Smooth muscle cell (in vitro differentiated cells): ENCODE measurements around the gene RTF1. TPM values are rescaled to one million over a fixed set of nuclear protein-coding genes. Genes with fewer than 3 reads are reported as not detected.
"Not testable (repeated sequence)": the region's sequence is repeated elsewhere in the genome, so short reads cannot be mapped to it uniquely, and the experiment has no call there.

Experiments
- DNase-seq: peaks from one replicate; lab custom pipeline; 2025; ENCODE audit not compliant: unreplicated experiment; lab: John Stamatoyannopoulos, UW
- H2AFZ ChIP-seq: fragments of 200-600 bp; sonication (generic); 2 replicates; pipeline ENCODE4 v1.6.0; 2016; ENCODE audit warnings: antibody characterized with exemption, low read depth, mild to moderate bottlenecking
- H3F3A ChIP-seq: fragments of 200-600 bp; sonication (generic); 2 replicates; pipeline ENCODE4 v1.6.0; 2017; ENCODE audit warnings: antibody characterized with exemption, low read depth
- H3K27ac ChIP-seq: fragments of 200-600 bp; sonication (generic); 2 replicates; pipeline ENCODE4 v1.5.1; 2016; ENCODE audit warnings: low read depth, mild to moderate bottlenecking
- H3K27me3 ChIP-seq: fragments of 200-600 bp; sonication (generic); 2 replicates; pipeline ENCODE4 v1.6.1; 2016; ENCODE audit warnings: low read depth, mild to moderate bottlenecking
- H3K36me3 ChIP-seq: fragments of 200-600 bp; sonication (generic); 2 replicates; pipeline ENCODE4 v1.5.1; 2016; ENCODE audit warnings: low read depth
- H3K4me1 ChIP-seq: fragments of 200-600 bp; sonication (generic); 2 replicates; pipeline ENCODE4 v1.5.1; 2016; ENCODE audit warnings: low read depth
- H3K4me2 ChIP-seq: fragments of 200-600 bp; sonication (generic); 2 replicates; pipeline ENCODE4 v1.6.0; 2016; ENCODE audit warnings: mild to moderate bottlenecking
- H3K4me3 ChIP-seq: fragments of 200-600 bp; sonication (generic); 2 replicates; pipeline ENCODE4 v1.5.1; 2016; ENCODE audit warnings: mild to moderate bottlenecking
- H3K79me2 ChIP-seq: fragments of 200-600 bp; sonication (generic); 2 replicates; pipeline ENCODE4 v1.6.0; 2016; ENCODE audit warnings: low read depth, mild to moderate bottlenecking
- H3K9ac ChIP-seq: fragments of 200-600 bp; sonication (generic); 2 replicates; pipeline ENCODE4 v1.6.0; 2016; ENCODE audit warnings: low read depth
- H3K9me3 ChIP-seq: fragments of 200-600 bp; sonication (generic); replicated peaks from 2 replicates; pipeline ENCODE4 v1.5.1; 2016; ENCODE audit warnings: low read depth
- H4K20me1 ChIP-seq: fragments of 200-600 bp; sonication (generic); 2 replicates; pipeline ENCODE4 v1.6.0; 2016; ENCODE audit warnings: low read depth
- WGBS: methylation state at CpG from one replicate; pipeline ENCODE4 v1.1.7; 2016; ENCODE audit warnings: low lambda C conversion rate; 5-methylcytosine and 5-hydroxymethylcytosine counted together
- polyA plus RNA-seq: library from polyadenylated mRNA; unstranded; fragments of >200 nt; fragmentation: Nextera tagmentation; extraction: Ambion mirVana; gene quantifications from 2 replicates; pipeline ENCODE4 v1.2.1, GENCODE V29; 2016
- total RNA-seq: library from RNA; depleted of rRNA; stranded (reverse); fragments of >200 nt; gene quantifications from 2 replicates; pipeline ENCODE4 v1.2.3, GENCODE V29; 2014
- TF ChIP-seq, protein P1 (sequence below): fragments of 200-600 bp; sonication (generic); IDR thresholded peaks from 2 replicates; pipeline ENCODE4 v1.5.1; 2017; ENCODE audit warnings: borderline replicate concordance, mild to moderate bottlenecking, antibody characterized with exemption; ENCODE audit not compliant: insufficient read depth, poor library complexity, severe bottlenecking

Gene RTF1
- total RNA-seq (25.7 and 38.4 TPM in 2 replicates), polyA plus RNA-seq (68.1 and 92.8 TPM in 2 replicates)

DNA sequence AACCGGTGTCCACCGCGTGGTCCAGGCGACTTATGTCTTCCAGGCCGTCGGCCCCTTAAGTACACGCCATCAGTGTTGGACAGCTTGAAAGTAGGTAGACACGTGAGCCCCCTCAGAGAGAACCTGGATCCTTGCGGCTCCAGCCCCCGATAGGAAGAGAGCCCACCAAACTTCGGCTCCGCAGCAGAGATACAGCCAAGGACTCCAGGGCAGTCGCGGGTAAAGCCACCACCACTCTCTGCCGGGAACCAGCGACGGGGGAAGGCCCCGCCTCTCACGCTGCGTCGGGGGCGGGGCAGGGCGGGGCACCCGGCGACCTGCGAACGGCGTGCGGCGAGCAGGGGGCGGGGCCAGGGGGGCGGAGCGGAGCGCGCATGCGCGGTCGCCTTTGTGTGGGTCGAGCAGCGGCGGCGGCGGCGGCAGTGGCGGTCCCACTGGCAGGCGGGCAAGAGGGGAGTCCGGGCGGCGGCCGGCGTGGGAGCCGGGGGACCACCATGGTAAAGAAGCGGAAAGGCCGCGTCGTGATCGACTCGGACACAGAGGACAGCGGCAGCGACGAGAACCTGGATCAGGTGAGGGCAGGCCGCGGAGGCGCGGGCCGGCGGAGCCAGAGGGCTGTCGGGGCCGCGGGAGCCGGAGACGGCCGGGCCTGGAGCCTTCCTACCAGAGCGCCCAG is at the start of gene RTF1:
TSS of gene RTF1 (plus strand) at position 354 of the 676 bp plus-strand sequence. CDS start at position 375, 21 bp downstream.
- Histone ChIP-seq H3K9me3 (no peaks in the 10 kb centered on the region), H2AFZ (peak within 1 kb of the TSS; percentile 91), H3K4me1 (peaks cover 21% of the 10 kb centered on the region), H3K9ac (peak within 1 kb of the TSS; percentile 96), H3F3A (no peaks in the 10 kb centered on the region), H3K36me3 (no peaks in the 10 kb centered on the region), H3K79me2 (peaks cover 53% of the 10 kb centered on the region), H3K4me3 (peak within 1 kb of the TSS; percentile 94), H3K27me3 (no peaks in the 10 kb centered on the region), H3K27ac (peak within 1 kb of the TSS; percentile 82), H3K4me2 (peak within 1 kb of the TSS; percentile 86), H4K20me1 (peaks cover 44% of the 10 kb centered on the region)
- DNase-seq, result peak; percentile 95
- TF ChIP-seq, protein P1, sequence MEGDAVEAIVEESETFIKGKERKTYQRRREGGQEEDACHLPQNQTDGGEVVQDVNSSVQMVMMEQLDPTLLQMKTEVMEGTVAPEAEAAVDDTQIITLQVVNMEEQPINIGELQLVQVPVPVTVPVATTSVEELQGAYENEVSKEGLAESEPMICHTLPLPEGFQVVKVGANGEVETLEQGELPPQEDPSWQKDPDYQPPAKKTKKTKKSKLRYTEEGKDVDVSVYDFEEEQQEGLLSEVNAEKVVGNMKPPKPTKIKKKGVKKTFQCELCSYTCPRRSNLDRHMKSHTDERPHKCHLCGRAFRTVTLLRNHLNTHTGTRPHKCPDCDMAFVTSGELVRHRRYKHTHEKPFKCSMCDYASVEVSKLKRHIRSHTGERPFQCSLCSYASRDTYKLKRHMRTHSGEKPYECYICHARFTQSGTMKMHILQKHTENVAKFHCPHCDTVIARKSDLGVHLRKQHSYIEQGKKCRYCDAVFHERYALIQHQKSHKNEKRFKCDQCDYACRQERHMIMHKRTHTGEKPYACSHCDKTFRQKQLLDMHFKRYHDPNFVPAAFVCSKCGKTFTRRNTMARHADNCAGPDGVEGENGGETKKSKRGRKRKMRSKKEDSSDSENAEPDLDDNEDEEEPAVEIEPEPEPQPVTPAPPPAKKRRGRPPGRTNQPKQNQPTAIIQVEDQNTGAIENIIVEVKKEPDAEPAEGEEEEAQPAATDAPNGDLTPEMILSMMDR, result no peak
- 1% methylated on average over 49 of the region's 74 CpGs for WGBS

DNA sequence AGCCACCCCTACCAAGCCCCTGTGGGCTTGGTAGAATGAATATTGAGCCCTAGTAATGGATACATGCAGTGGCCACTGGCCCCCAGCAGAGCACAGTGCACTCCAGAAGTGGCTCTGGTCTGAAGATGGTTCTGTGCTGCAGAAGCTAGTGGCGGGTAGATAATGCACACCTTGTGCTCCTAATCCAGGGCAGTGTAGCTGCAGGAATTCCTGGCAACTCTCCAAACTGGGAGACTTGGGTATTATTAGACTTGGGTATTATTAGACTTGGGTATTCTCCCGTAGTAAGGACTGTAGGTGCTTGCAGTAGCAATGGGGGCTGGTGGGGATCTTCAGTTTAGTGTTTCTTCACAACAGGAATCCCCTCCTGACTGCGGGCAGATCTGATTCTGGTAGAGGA is 49.5 kb upstream of the RTF1 start:
- no peaks in the 10 kb centered on the region for H3K79me2 ChIP-seq
- no peak overlapping the region for H3K4me3 ChIP-seq
- TF ChIP-seq, protein P1, result no peak
- H2AFZ ChIP-seq, result no peak overlapping the region
- H3K4me2 ChIP-seq, result no peak overlapping the region
- H3K4me1 ChIP-seq, result no peaks in the 10 kb centered on the region
- H3K27ac ChIP-seq, result no peak overlapping the region
- H3F3A ChIP-seq, result no peaks in the 10 kb centered on the region
- H3K36me3 ChIP-seq, result no peaks in the 10 kb centered on the region
- H3K27me3 ChIP-seq, result no peaks in the 10 kb centered on the region
- no peaks in the 10 kb centered on the region for H4K20me1 ChIP-seq
- no peaks in the 10 kb centered on the region for H3K9me3 ChIP-seq
- no peak overlapping the region for H3K9ac ChIP-seq
- WGBS, result 94% methylated on average over 3 of the region's 3 CpGs
- no peak for DNase-seq

DNA sequence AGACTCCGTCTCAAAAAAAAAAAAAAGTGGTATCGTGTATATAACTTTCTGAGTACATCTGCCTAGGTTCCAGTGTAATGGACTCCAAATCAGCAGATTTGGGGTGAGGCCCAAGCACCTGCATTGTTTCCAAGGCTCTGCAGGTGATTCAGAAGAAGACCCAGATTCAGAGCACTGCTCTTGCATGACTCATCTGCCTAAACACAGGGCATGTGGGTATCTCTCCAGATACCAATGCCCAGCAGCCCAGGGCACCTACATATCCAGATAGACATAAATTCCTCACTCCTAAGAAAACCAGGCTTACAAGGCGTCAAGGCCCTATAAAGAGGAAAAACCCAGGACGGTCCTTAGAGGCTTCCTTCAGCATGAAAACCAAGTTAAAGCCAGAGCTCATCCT is 38.9 kb upstream of the RTF1 start:
- H3K27me3 ChIP-seq, result no peaks in the 10 kb centered on the region
- H3K9me3 ChIP-seq, result no peaks in the 10 kb centered on the region
- H4K20me1 ChIP-seq, result no peaks in the 10 kb centered on the region
- H3K36me3 ChIP-seq, result no peaks in the 10 kb centered on the region
- no peak overlapping the region for H2AFZ ChIP-seq
- H3K4me2 ChIP-seq, result no peak overlapping the region
- TF ChIP-seq, protein P1, result no peak
- no peak overlapping the region for H3K4me3 ChIP-seq
- H3K9ac ChIP-seq, result no peak overlapping the region
- no peaks in the 10 kb centered on the region for H3K4me1 ChIP-seq
- no peaks in the 10 kb centered on the region for H3K79me2 ChIP-seq
- H3F3A ChIP-seq, result no peaks in the 10 kb centered on the region
- 97% methylated on average over 4 of the region's 4 CpGs for WGBS
- H3K27ac ChIP-seq, result no peak overlapping the region
- DNase-seq, result no peak

DNA sequence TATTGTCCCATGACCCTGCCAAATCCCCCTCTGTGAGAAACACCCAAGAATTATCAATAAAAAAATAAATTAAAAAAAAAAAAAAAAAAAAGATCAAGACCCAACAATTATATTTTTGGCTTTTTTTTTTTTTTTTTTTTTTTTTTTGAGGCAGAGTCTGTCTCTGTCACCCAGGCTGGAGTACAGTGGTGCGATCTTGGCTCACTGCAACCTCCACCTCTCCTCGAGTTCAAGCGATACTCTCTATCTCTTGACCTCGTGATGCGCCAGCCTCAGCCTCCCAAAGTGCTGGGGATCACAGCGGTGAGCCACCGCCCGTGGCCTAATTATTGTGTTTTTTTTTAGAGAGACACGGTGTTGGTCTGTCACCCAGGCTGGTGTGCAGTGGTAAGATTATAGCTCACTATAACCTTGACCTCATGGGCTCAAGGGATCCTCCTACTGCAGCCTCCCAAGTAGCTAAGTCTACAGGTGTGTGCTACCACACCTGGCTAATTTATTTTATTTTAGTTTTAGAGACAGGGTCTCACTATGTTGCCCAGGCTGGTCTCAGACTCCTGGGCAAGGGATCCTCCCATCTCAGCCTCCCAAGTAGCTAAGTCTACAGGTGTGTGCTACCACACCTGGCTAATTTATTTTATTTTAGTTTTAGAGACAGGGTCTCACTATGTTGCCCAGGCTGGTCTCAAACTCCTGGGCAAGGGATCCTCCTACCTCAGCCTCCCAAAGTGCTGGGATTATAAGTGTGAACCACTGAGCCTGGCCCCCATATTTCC is 32.7 kb upstream of the RTF1 start:
- not testable (repeated sequence) for H3K4me3 ChIP-seq, H3K27me3 ChIP-seq
- 97% methylated on average over 9 of the region's 9 CpGs for WGBS

More for the DNA sequence above, 32.7 kb upstream of the RTF1 start:
- H3K27ac ChIP-seq, H4K20me1 ChIP-seq, H2AFZ ChIP-seq, H3K9ac ChIP-seq, H3K9me3 ChIP-seq, DNase-seq, H3F3A ChIP-seq, H3K36me3 ChIP-seq, H3K4me1 ChIP-seq, H3K4me2 ChIP-seq, H3K79me2 ChIP-seq: not testable (repeated sequence)
